ENCODE data around the gene PROM1. TPM values are rescaled to one million over a fixed set of nuclear protein-coding genes. Genes with fewer than 3 reads are reported as not detected.

PROM1 gene
- total RNA-seq, 1 experiment from 2014 or later, result 17.7 TPM

- Histone ChIP-seq H3K9ac (ENCODE audit: low read length) (no peak overlapping the region), H3K27ac (ENCODE audit: low read depth, low read length) (no peak overlapping the region), H3K4me2 (ENCODE audit: low read length) (no peak overlapping the region), H3K27me3 (ENCODE audit: insufficient read depth, low read length) (no peaks in the 10 kb centered on the region), H2AFZ (ENCODE audit: low read depth, low read length, poor library complexity, severe bottlenecking) (no peak overlapping the region), H3K9me3 (ENCODE audit: control insufficient read depth in 1 of 2, insufficient read depth in 1 of 2, low read depth in 1 of 2, low read length in 2 of 2) (no peaks in the 10 kb centered on the region), H3K79me2 (ENCODE audit: insufficient read depth, low read length) (no peaks in the 10 kb centered on the region), H4K20me1 (ENCODE audit: insufficient read depth) (no peaks in the 10 kb centered on the region), H3K9me2 (ENCODE audit: insufficient read depth) (no peaks in the 10 kb centered on the region), H3K4me3 (replicated peaks in 1 of 2; ENCODE audit: low read depth in 1 of 2, low read length in 2 of 2) (no peak overlapping the region), H3K4me1 (ENCODE audit: control insufficient read depth in 1 of 2, insufficient read depth in 2 of 2, low read length in 2 of 2) (no peaks in the 10 kb centered on the region), H3K36me3 (ENCODE audit: control insufficient read depth in 1 of 2, insufficient read depth in 2 of 2, low read length in 2 of 2) (no peaks in the 10 kb centered on the region)
- no TSS peak for BruUV-seq (replicated peaks)
- ChIA-PET RAD21 (ENCODE audit: low non-redundant PET in 1 of 2, low total read pairs in 2 of 2, uncharacterized antibody in 2 of 2, unreplicated experiment in 2 of 2) (no interaction called here), CTCF (no interaction called here), POLR2A (no interaction called here)
- intact Hi-C loops (cut with micrococcal nuclease), result loop anchor here (1.0 kb wide), 1 partner anchor 33 kb away; no protein-coding TSS in a partner anchor
- no peak for DNase-seq (ENCODE audit: low read depth, low spot score)
- no peak for ATAC-seq
- TF ChIP-seq EZH2phosphoT487 (IDR thresholded peaks at IDR 0.05; ENCODE audit: borderline replicate concordance) (no peak), ZNF274 (IDR thresholded peaks at IDR 0.05; ENCODE audit: low read depth, low read length) (no peak), CTCF (IDR thresholded peaks at IDR 0.05 in 2 of 3, conservative IDR thresholded peaks at IDR 0.05 in 1 of 3; ENCODE audit: borderline replicate concordance in 1 of 3, insufficient read depth in 1 of 3, low read depth in 2 of 3, low read length in 2 of 3) (no peak), SP1 (IDR thresholded peaks at IDR 0.05; ENCODE audit: low read depth) (no peak), REST (IDR thresholded peaks at IDR 0.05; ENCODE audit: low read depth) (no peak), ELF1 (IDR thresholded peaks at IDR 0.05; ENCODE audit: borderline replicate concordance, low read depth) (no peak), ZFX (IDR thresholded peaks at IDR 0.05) (no peak), ATF3 (IDR thresholded peaks at IDR 0.05) (no peak), EGR1 (IDR thresholded peaks at IDR 0.05; ENCODE audit: low read depth) (no peak), SRF (IDR thresholded peaks at IDR 0.05; ENCODE audit: low read depth) (no peak), CEBPB (IDR thresholded peaks at IDR 0.05; ENCODE audit: low read depth) (no peak), TCF7L2 (IDR thresholded peaks at IDR 0.05; ENCODE audit: borderline replicate concordance, extremely low read depth, insufficient read depth, insufficient read length) (no peak), EZH2 (IDR thresholded peaks at IDR 0.05) (no peak), YY1 (IDR thresholded peaks at IDR 0.05; ENCODE audit: extremely low read depth, insufficient replicate concordance, low read depth, low read length) (no peak), SIN3A (IDR thresholded peaks at IDR 0.05; ENCODE audit: low read depth) (no peak)
- TF ChIP-seq, protein P1, sequence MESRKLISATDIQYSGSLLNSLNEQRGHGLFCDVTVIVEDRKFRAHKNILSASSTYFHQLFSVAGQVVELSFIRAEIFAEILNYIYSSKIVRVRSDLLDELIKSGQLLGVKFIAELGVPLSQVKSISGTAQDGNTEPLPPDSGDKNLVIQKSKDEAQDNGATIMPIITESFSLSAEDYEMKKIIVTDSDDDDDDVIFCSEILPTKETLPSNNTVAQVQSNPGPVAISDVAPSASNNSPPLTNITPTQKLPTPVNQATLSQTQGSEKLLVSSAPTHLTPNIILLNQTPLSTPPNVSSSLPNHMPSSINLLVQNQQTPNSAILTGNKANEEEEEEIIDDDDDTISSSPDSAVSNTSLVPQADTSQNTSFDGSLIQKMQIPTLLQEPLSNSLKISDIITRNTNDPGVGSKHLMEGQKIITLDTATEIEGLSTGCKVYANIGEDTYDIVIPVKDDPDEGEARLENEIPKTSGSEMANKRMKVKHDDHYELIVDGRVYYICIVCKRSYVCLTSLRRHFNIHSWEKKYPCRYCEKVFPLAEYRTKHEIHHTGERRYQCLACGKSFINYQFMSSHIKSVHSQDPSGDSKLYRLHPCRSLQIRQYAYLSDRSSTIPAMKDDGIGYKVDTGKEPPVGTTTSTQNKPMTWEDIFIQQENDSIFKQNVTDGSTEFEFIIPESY (IDR thresholded peaks at IDR 0.05; ENCODE audit: extremely low read depth, insufficient replicate concordance, low read length), result no peak
Observed at GRCh38 chr4:16124232-16124631, 40.4 kb upstream of the PROM1 start.

All from HCT116 (cell line).